ENCODE results near the gene PTCSC3.

The PTCSC3 gene

GRCh38 chr14:36176524-36176923 lies at the start of gene PTCSC3:
TSS of gene PTCSC3 (minus strand) at chr14:36176722.
- DNase-seq (ENCODE audit: low read depth) = no peak

GRCh38 chr14:36226164-36226563 lies 49.6 kb upstream of the PTCSC3 start:
- DNase-seq (ENCODE audit: low read depth) = no peak

GRCh38 chr14:36224176-36224575 lies 47.7 kb upstream of the PTCSC3 start:
- DNase-seq (ENCODE audit: low read depth) = no peak

- DNase-seq (ENCODE audit: low read depth) = no peak
These were observed 47.0 kb upstream of the PTCSC3 start for GRCh38 chr14:36223558-36223957.

- no peak for DNase-seq (ENCODE audit: low read depth)
These were observed 46.5 kb upstream of the PTCSC3 start for GRCh38 chr14:36222952-36223468.

- DNase-seq (ENCODE audit: low read depth) = no peak
These were observed 45.8 kb upstream of the PTCSC3 start for GRCh38 chr14:36222337-36222736.

GRCh38 chr14:36221112-36221511 lies 44.6 kb upstream of the PTCSC3 start:
- DNase-seq (ENCODE audit: low read depth) = no peak

- no peak for DNase-seq (ENCODE audit: low read depth)
These were observed 41.2 kb upstream of the PTCSC3 start for GRCh38 chr14:36217732-36218131.

- no peak for DNase-seq (ENCODE audit: low read depth)
These were observed 40.5 kb upstream of the PTCSC3 start for GRCh38 chr14:36217027-36217426.

GRCh38 chr14:36215217-36215598 lies 38.7 kb upstream of the PTCSC3 start:
- DNase-seq (ENCODE audit: low read depth) = no peak

- DNase-seq (ENCODE audit: low read depth) = no peak
These were observed 38.1 kb upstream of the PTCSC3 start for GRCh38 chr14:36214476-36215216.

GRCh38 chr14:36212987-36213386 lies 36.5 kb upstream of the PTCSC3 start:
- DNase-seq (ENCODE audit: low read depth) = no peak

- no peak for DNase-seq (ENCODE audit: low read depth)
These were observed 36.1 kb upstream of the PTCSC3 start for GRCh38 chr14:36212577-36212976.

- DNase-seq (ENCODE audit: low read depth) = no peak
These were observed 32.3 kb upstream of the PTCSC3 start for GRCh38 chr14:36208690-36209278.

- DNase-seq (ENCODE audit: low read depth) = no peak
These were observed 31.0 kb upstream of the PTCSC3 start for GRCh38 chr14:36207500-36207899.

- no peak for DNase-seq (ENCODE audit: low read depth)
These were observed 28.0 kb upstream of the PTCSC3 start for GRCh38 chr14:36204461-36205073.

GRCh38 chr14:36198378-36198777 lies 21.9 kb upstream of the PTCSC3 start:
- DNase-seq (ENCODE audit: low read depth) = no peak

GRCh38 chr14:36194663-36195062 lies 18.1 kb upstream of the PTCSC3 start:
- no peak for DNase-seq (ENCODE audit: low read depth)

GRCh38 chr14:36192530-36192929 lies 16.0 kb upstream of the PTCSC3 start:
- DNase-seq (ENCODE audit: low read depth) = no peak

- DNase-seq (ENCODE audit: low read depth) = no peak
These were observed 6.9 kb upstream of the PTCSC3 start for GRCh38 chr14:36183402-36183801.

- DNase-seq (ENCODE audit: low read depth) = no peak
These were observed 4.9 kb upstream of the PTCSC3 start for GRCh38 chr14:36181417-36181816.

- DNase-seq (ENCODE audit: low read depth) = no peak
These were observed 967 bp upstream of the PTCSC3 start for GRCh38 chr14:36177489-36177888.

- DNase-seq (ENCODE audit: low read depth) = no peak
These were observed 1.6 kb downstream of the PTCSC3 start for GRCh38 chr14:36174767-36175424.

Measured in non-pigmented ciliary epithelial cell (primary cell).